ENCODE measurements around the gene ZNF385C. TPM values are rescaled to one million over a fixed set of nuclear protein-coding genes. Genes with fewer than 3 reads are reported as not detected.

ZNF385C gene
- polyA plus RNA-seq, 2 of the 4 experiments (the other 2 are of a cell fraction): 0.13 to 0.61 TPM

- ATAC-seq (no peak), DNase-seq (ENCODE audit: low read depth in 1 of 2, low spot score in 1 of 2) (no peak), FAIRE-seq (no peak)
- Histone ChIP-seq H3K4me1 (peaks cover 37% of the 10 kb centered on the region), H3K4me3 (no peak overlapping the region), H3K9me3 (no peaks in the 10 kb centered on the region), H3K27ac (no peak overlapping the region), H3K4me2 (no peak overlapping the region)
- TF ChIP-seq REST (IDR thresholded peaks at IDR 0.05) (no peak), POLR2AphosphoS2 (conservative IDR thresholded peaks at IDR 0.05; ENCODE audit: low read length) (no peak), GATA3 (IDR thresholded peaks at IDR 0.05; ENCODE audit: borderline replicate concordance) (no peak), EHMT2 (IDR thresholded peaks at IDR 0.05; ENCODE audit: low read depth) (no peak), SMC3 (IDR thresholded peaks at IDR 0.05) (no peak), PBX3 (IDR thresholded peaks at IDR 0.05) (no peak)
- TF ChIP-seq, protein P1, sequence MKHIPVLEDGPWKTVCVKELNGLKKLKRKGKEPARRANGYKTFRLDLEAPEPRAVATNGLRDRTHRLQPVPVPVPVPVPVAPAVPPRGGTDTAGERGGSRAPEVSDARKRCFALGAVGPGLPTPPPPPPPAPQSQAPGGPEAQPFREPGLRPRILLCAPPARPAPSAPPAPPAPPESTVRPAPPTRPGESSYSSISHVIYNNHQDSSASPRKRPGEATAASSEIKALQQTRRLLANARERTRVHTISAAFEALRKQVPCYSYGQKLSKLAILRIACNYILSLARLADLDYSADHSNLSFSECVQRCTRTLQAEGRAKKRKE (CRISPR knock-in tag; IDR thresholded peaks at IDR 0.05; ENCODE audit: low read depth): no peak
- POLR2A ChIA-PET: interaction anchor here (1.0 kb wide), 1 partner anchor 12 kb away, joined by 6 read pairs; the partner anchor contains the start of gene KAT2A
- CTCF ChIA-PET: interaction anchor here (0.5 to 8.1 kb wide), 10 partner anchors 9 to 934 kb away, joined by 3 to 84 read pairs (median 5); partner anchors contain the start of genes KAT2A and KCNH4
- WGBS (ENCODE audit: missing lambda C conversion rate): 87% methylated on average over 3 of the region's 3 CpGs
Measured at GRCh38 chr17:42132941-42133340, 34.7 kb upstream of the ZNF385C start.

GRCh38 chr17:42131981-42132432 is 33.7 kb upstream of the ZNF385C start:
- FAIRE-seq (no peak), DNase-seq (ENCODE audit: low read depth in 1 of 2, low spot score in 1 of 2) (no peak), ATAC-seq (no peak)
- H3K9me3 ChIP-seq: no peaks in the 10 kb centered on the region
- no peak overlapping the region for H3K27ac ChIP-seq
- TF ChIP-seq EHMT2 (IDR thresholded peaks at IDR 0.05; ENCODE audit: low read depth) (no peak), KDM1A (IDR thresholded peaks at IDR 0.05; ENCODE audit: low read depth) (no peak), ZC3H11A (IDR thresholded peaks at IDR 0.05) (no peak), FOSB (CRISPR knock-in tag; IDR thresholded peaks at IDR 0.05) (no peak)
- 68% methylated on average over 4 of the region's 4 CpGs for WGBS (ENCODE audit: missing lambda C conversion rate)
- CTCF ChIA-PET: interaction anchor here (1.0 to 8.1 kb wide), 7 partner anchors 12 to 395 kb away, joined by 3 to 84 read pairs (median 6); partner anchors contain the start of gene KAT2A
- peaks cover 37% of the 10 kb centered on the region for H3K4me1 ChIP-seq
- no peak overlapping the region for H3K4me2 ChIP-seq
- POLR2A ChIA-PET: interaction anchor here (0.7 kb wide), 1 partner anchor 11 kb away, joined by 10 read pairs; the partner anchor contains the start of gene KAT2A
- no peak overlapping the region for H3K4me3 ChIP-seq

DNA sequence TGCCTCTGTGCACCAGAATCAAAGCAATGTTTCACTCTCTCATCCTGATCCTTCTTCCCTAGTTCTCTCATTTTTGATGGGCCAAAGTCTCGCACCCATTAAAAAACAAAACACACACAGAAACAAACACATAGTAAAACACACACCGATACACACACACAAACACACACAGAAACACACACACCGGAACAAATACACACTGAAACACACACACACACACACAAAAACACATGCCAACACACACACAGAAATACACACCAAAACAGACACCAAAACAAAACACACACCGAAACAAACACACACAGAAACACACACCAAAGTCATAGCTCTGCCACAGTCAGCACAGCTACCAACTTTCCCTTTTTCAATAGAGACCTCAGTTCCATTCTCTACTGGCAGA is 33.0 kb upstream of the ZNF385C start:
- H3K27ac ChIP-seq: no peak overlapping the region
- FAIRE-seq (no peak), ATAC-seq (no peak), DNase-seq (ENCODE audit: low read depth in 1 of 2, low spot score in 1 of 2) (no peak)
- WGBS (ENCODE audit: missing lambda C conversion rate): 95% methylated on average over 4 of the region's 4 CpGs
- H3K4me2 ChIP-seq: no peak overlapping the region
- CTCF ChIA-PET: interaction anchor here (0.7 to 8.1 kb wide), 8 partner anchors 12 to 114 kb away, joined by 3 to 84 read pairs (median 6); partner anchors contain the start of genes DNAJC7 and KAT2A
- H3K4me1 ChIP-seq: peaks cover 31% of the 10 kb centered on the region
- TF ChIP-seq EHF (CRISPR knock-in tag; IDR thresholded peaks at IDR 0.05): no peak
- no peak for TF ChIP-seq KDM5A (IDR thresholded peaks at IDR 0.05)
- TF ChIP-seq FOSB (CRISPR knock-in tag; IDR thresholded peaks at IDR 0.05): no peak
- TF ChIP-seq CHD4 (IDR thresholded peaks at IDR 0.05; ENCODE audit: borderline replicate concordance): no peak
- TF ChIP-seq HMGXB4 (CRISPR knock-in tag; IDR thresholded peaks at IDR 0.05; ENCODE audit: borderline replicate concordance): no peak
- no peak for TF ChIP-seq BHLHE40 (IDR thresholded peaks at IDR 0.05; ENCODE audit: low read depth, low read length)
- TF ChIP-seq CHD2 (IDR thresholded peaks at IDR 0.05; ENCODE audit: low read length, partially characterized antibody): no peak
- no peak for TF ChIP-seq JUN (IDR thresholded peaks at IDR 0.05)
- no peak for TF ChIP-seq KDM1A (IDR thresholded peaks at IDR 0.05; ENCODE audit: low read depth)
- TF ChIP-seq FOXS1 (CRISPR knock-in tag; IDR thresholded peaks at IDR 0.05): no peak
- no peak for TF ChIP-seq RFX5 (IDR thresholded peaks at IDR 0.05)
- TF ChIP-seq HDAC2 (IDR thresholded peaks at IDR 0.05): no peak
- no peak for TF ChIP-seq NPAS2 (CRISPR knock-in tag; IDR thresholded peaks at IDR 0.05; ENCODE audit: borderline replicate concordance)
- no peak for TF ChIP-seq POLR2A (IDR thresholded peaks at IDR 0.05; ENCODE audit: low read length)
- TF ChIP-seq CBX2 (IDR thresholded peaks at IDR 0.05; ENCODE audit: borderline replicate concordance, low read depth): no peak
- TF ChIP-seq HOXB5 (CRISPR knock-in tag; IDR thresholded peaks at IDR 0.05): no peak
- no peak for TF ChIP-seq HES2 (IDR thresholded peaks at IDR 0.05)
- no peak for TF ChIP-seq ZSCAN20 (CRISPR knock-in tag; IDR thresholded peaks at IDR 0.05)
- no peak for TF ChIP-seq RAD21 (conservative IDR thresholded peaks at IDR 0.05 in 1 of 2, IDR thresholded peaks at IDR 0.05 in 1 of 2)
- no peak overlapping the region for H3K4me3 ChIP-seq
- no peaks in the 10 kb centered on the region for H3K9me3 ChIP-seq
- POLR2A ChIA-PET: no interaction called here
